H1 (cell line): ENCODE results near the gene NOS1AP. TPM values are rescaled to one million over a fixed set of nuclear protein-coding genes. Genes with fewer than 3 reads are reported as not detected.

ENCODE experiments used
- CTCF ChIA-PET: fragments of 300-600 bp; sonication (Branson Sonifier 250); formaldehyde crosslinking; loops from one replicate; lab custom pipeline; 2021; ENCODE audit not compliant: partially characterized antibody; lab: Charles Lee
- POLR2A ChIA-PET: fragments of 300-600 bp; sonication (Branson Sonifier 250); formaldehyde crosslinking; loops from one replicate; lab custom pipeline; 2021; ENCODE audit warnings: inconsistent platforms; ENCODE audit not compliant: partially characterized antibody; lab: Charles Lee
- DNase-seq, 2 experiments: peaks; one replicate each; pipeline versions ENCODE4 v3.0.0 to v3.0.0-alpha.2; 2010 to 2022; ENCODE audit warnings: low spot score in 2 of 2, low read depth in 1 of 2, mixed read lengths in 1 of 2
- FAIRE-seq: peaks from 2 replicates; lab custom pipeline; 2011; peaks lifted over from hg19 to GRCh38; lab: Jason Lieb, UNC
- H2AFZ ChIP-seq: 2 replicates; pipeline ENCODE4 v1.8.1; 2012; ENCODE audit warnings: low read length, inconsistent platforms
- H2AK5ac ChIP-seq: 2 replicates; pipeline ENCODE4 v1.6.1; 2013; ENCODE audit warnings: low read depth, low read length
- H2BK120ac ChIP-seq: replicated peaks from 2 replicates; pipeline ENCODE3; 2013; ENCODE audit warnings: low read depth, low read length, inconsistent platforms
- H2BK12ac ChIP-seq: 2 replicates; pipeline ENCODE4 v1.6.1; 2013; ENCODE audit warnings: low read depth, low read length
- H2BK15ac ChIP-seq: 2 replicates; pipeline ENCODE4 v1.6.1; 2013; ENCODE audit warnings: low read length
- H2BK20ac ChIP-seq: 2 replicates; pipeline ENCODE4 v1.6.1; 2013; ENCODE audit warnings: low read length
- H2BK5ac ChIP-seq: 2 replicates; pipeline ENCODE4 v1.6.1; 2013; ENCODE audit warnings: low read depth, low read length
- H3K14ac ChIP-seq: 2 replicates; pipeline ENCODE4 v1.6.1; 2013; ENCODE audit warnings: inconsistent platforms; ENCODE audit not compliant: insufficient read length
- H3K18ac ChIP-seq: 2 replicates; pipeline ENCODE4 v1.6.1; 2013; ENCODE audit warnings: low read length; ENCODE audit errors: extremely low read depth
- H3K23ac ChIP-seq: 2 replicates; pipeline ENCODE4 v1.6.1; 2013; ENCODE audit warnings: inconsistent platforms; ENCODE audit not compliant: insufficient read length
- H3K23me2 ChIP-seq: 2 replicates; pipeline ENCODE4 v1.6.1; 2013; ENCODE audit warnings: low read depth, low read length
- H3K27ac ChIP-seq: 2 replicates; pipeline ENCODE4 v1.6.1; 2011; ENCODE audit warnings: low read depth, low read length, inconsistent platforms
- H3K27me3 ChIP-seq, 4 experiments: replicated peaks in 1 of 4; 1 replicate in 1 of 4; 2 replicates in 3 of 4; pipeline versions ENCODE4 v1.6.1 to v1.8.1; 2011 to 2013; ENCODE audit warnings: low read length in 3 of 4, mild to moderate bottlenecking in 3 of 4, inconsistent platforms in 2 of 4, mixed read lengths in 2 of 4, moderate library complexity in 1 of 4; ENCODE audit not compliant: control insufficient read depth in 3 of 4, insufficient read depth in 3 of 4; ENCODE audit errors: extremely low read depth in 1 of 4
- H3K36me3 ChIP-seq, 4 experiments: 2 replicates each; pipeline versions ENCODE4 v1.6.1 to v1.8.1; 2011 to 2013; ENCODE audit warnings: mild to moderate bottlenecking in 4 of 4, low read length in 3 of 4, moderate library complexity in 2 of 4, control low read depth in 1 of 4, inconsistent platforms in 1 of 4; ENCODE audit not compliant: insufficient read depth in 4 of 4, control insufficient read depth in 2 of 4
- H3K4ac ChIP-seq: replicated peaks from 2 replicates; pipeline ENCODE3; 2013; ENCODE audit warnings: low read length, low read depth, mixed read lengths, inconsistent platforms; ENCODE audit not compliant: insufficient read length
- H3K4me1 ChIP-seq, 4 experiments: replicated peaks in 1 of 4; 1 replicate in 1 of 4; 2 replicates in 3 of 4; pipeline versions ENCODE4 v1.6.1 to v1.8.1; 2011 to 2013; ENCODE audit warnings: low read length in 3 of 4, inconsistent platforms in 2 of 4, mixed read lengths in 1 of 4; ENCODE audit not compliant: insufficient read depth in 4 of 4, control insufficient read depth in 3 of 4
- H3K4me2 ChIP-seq, 2 experiments: 2 replicates each; pipeline versions ENCODE4 v1.6.1 to v1.8.1; 2011 to 2013; ENCODE audit warnings: low read depth in 2 of 2, low read length in 2 of 2, control low read depth in 1 of 2, inconsistent platforms in 1 of 2, mild to moderate bottlenecking in 1 of 2; ENCODE audit not compliant: insufficient read depth in 1 of 2
- H3K4me3 ChIP-seq, 4 experiments: fragments of 200-600, 300-600 bp in 1 of 4; sonication (generic), shearing (Covaris generic), sonication (Bioruptor Twin) in 1 of 4; 2 replicates each; pipeline versions ENCODE4 v1.5.1 to v1.8.1; 2011 to 2016; ENCODE audit warnings: low read length in 4 of 4, low read depth in 3 of 4, control low read depth in 2 of 4, inconsistent platforms in 2 of 4, mild to moderate bottlenecking in 2 of 4, mixed read lengths in 1 of 4, moderate library complexity in 1 of 4; ENCODE audit not compliant: insufficient read depth in 2 of 4; ENCODE audit errors: extremely low read depth in 1 of 4
- H3K56ac ChIP-seq: replicated peaks from 2 replicates; pipeline ENCODE3; 2013; ENCODE audit warnings: low read depth, mild to moderate bottlenecking, mixed read lengths, low read length, inconsistent platforms; ENCODE audit not compliant: insufficient read length
- H3K79me1 ChIP-seq: 2 replicates; pipeline ENCODE4 v1.6.1; 2013; ENCODE audit warnings: low read depth, low read length, control low read depth
- H3K79me2 ChIP-seq, 2 experiments: 2 replicates each; pipeline versions ENCODE4 v1.6.1 to v1.8.1; 2012 to 2013; ENCODE audit warnings: low read length in 2 of 2, mild to moderate bottlenecking in 2 of 2, inconsistent platforms in 1 of 2; ENCODE audit not compliant: insufficient read depth in 2 of 2, control insufficient read depth in 1 of 2
- H3K9ac ChIP-seq, 4 experiments: replicated peaks in 1 of 4; 1 replicate in 1 of 4; 2 replicates in 3 of 4; pipeline versions ENCODE4 v1.6.1 to v1.8.1; 2011 to 2013; ENCODE audit warnings: low read depth in 3 of 4, low read length in 3 of 4, control low read depth in 2 of 4, mild to moderate bottlenecking in 2 of 4, moderate library complexity in 2 of 4, inconsistent platforms in 1 of 4; ENCODE audit errors: extremely low read depth in 1 of 4
- H3K9me3 ChIP-seq, 2 experiments: 2 replicates each; pipeline versions ENCODE4 v1.6.1 to v1.8.1; 2012 to 2013; ENCODE audit warnings: mild to moderate bottlenecking in 2 of 2, moderate library complexity in 2 of 2, control low read depth in 1 of 2, inconsistent platforms in 1 of 2, low read depth in 1 of 2, low read length in 1 of 2, mixed read lengths in 1 of 2; ENCODE audit not compliant: insufficient read depth in 2 of 2
- H4K20me1 ChIP-seq, 2 experiments: replicated peaks in 1 of 2; 2 replicates each; pipeline versions ENCODE3 to v1.8.1; 2011 to 2013; ENCODE audit warnings: inconsistent platforms in 2 of 2, low read length in 2 of 2, mild to moderate bottlenecking in 1 of 2; ENCODE audit not compliant: insufficient read depth in 2 of 2, control insufficient read depth in 1 of 2
- H4K5ac ChIP-seq: 2 replicates; pipeline ENCODE4 v1.6.1; 2013; ENCODE audit warnings: low read length, low read depth, mixed read lengths, inconsistent platforms; ENCODE audit not compliant: insufficient read length
- H4K8ac ChIP-seq: 2 replicates; pipeline ENCODE4 v1.8.0; 2013; ENCODE audit warnings: mild to moderate bottlenecking, moderate library complexity, low read length, inconsistent platforms; ENCODE audit not compliant: insufficient read depth; ENCODE audit errors: extremely low read depth
- H4K91ac ChIP-seq: replicated peaks from 2 replicates; pipeline ENCODE3; 2013; ENCODE audit warnings: low read length, mixed read lengths, inconsistent platforms; ENCODE audit not compliant: insufficient read length
- CHD1 ChIP-seq: IDR thresholded peaks from 2 replicates; pipeline ENCODE4 v1.6.1; 2012; ENCODE audit warnings: low read depth, low read length, improper control_type of control experiment
- CTBP2 ChIP-seq: IDR thresholded peaks from 2 replicates; pipeline ENCODE4 v1.7.0; 2011; ENCODE audit warnings: borderline replicate concordance, mild to moderate bottlenecking, moderate library complexity, mixed read lengths, low read length; ENCODE audit not compliant: insufficient read depth, insufficient read length
- E2F6 ChIP-seq: IDR thresholded peaks from 2 replicates; pipeline ENCODE4 v1.6.1; 2012; ENCODE audit warnings: inconsistent platforms
- EP300 ChIP-seq, 2 experiments: IDR thresholded peaks; 1 replicate in 1 of 2; 2 replicates in 1 of 2; pipeline ENCODE4 v1.6.1; 2011 to 2012; ENCODE audit warnings: low read depth in 2 of 2, low read length in 2 of 2, mild to moderate bottlenecking in 2 of 2, borderline replicate concordance in 1 of 2, inconsistent platforms in 1 of 2, moderate library complexity in 1 of 2
- GTF2F1 ChIP-seq: IDR thresholded peaks from 2 replicates; pipeline ENCODE4 v1.6.1; 2012; ENCODE audit warnings: low read depth, low read length, improper control_type of control experiment, borderline replicate concordance
- KDM4A ChIP-seq: IDR thresholded peaks from one replicate; pipeline ENCODE4 v1.7.1; 2012; ENCODE audit warnings: low read depth, mild to moderate bottlenecking, moderate library complexity, low read length, inconsistent platforms; ENCODE audit not compliant: severe bottlenecking
- MAX ChIP-seq: IDR thresholded peaks from 2 replicates; pipeline ENCODE4 v1.6.1; 2012; ENCODE audit warnings: inconsistent platforms
- NRF1 ChIP-seq: IDR thresholded peaks from 2 replicates; pipeline ENCODE4 v1.6.1; 2011; ENCODE audit warnings: mild to moderate bottlenecking, low read depth, low read length, improper control_type of control experiment
- PHF8 ChIP-seq: fragments of 200-600 bp; sonication (generic); conservative IDR thresholded peaks from 2 replicates; pipeline ENCODE4 v1.7.1; 2012; ENCODE audit warnings: low read depth, mild to moderate bottlenecking, inconsistent platforms, low read length, moderate library complexity
- SP4 ChIP-seq: IDR thresholded peaks from 2 replicates; pipeline ENCODE4 v1.6.1; 2012; ENCODE audit warnings: low read length, inconsistent platforms
- SUZ12 ChIP-seq: fragments of 200-600 bp; sonication (generic); IDR thresholded peaks from 2 replicates; pipeline ENCODE4 v1.6.1; 2012; ENCODE audit warnings: mild to moderate bottlenecking, inconsistent platforms, low read length, moderate library complexity, mixed read lengths
- TAF1 ChIP-seq: IDR thresholded peaks from 2 replicates; pipeline ENCODE4 v1.6.1; 2011; ENCODE audit warnings: mild to moderate bottlenecking, low read depth, low read length
- YY1 ChIP-seq: IDR thresholded peaks from 2 replicates; pipeline ENCODE4 v1.6.1; 2011; ENCODE audit warnings: low read depth, mild to moderate bottlenecking, low read length
- WGBS, 2 experiments: shearing (Covaris generic) in 1 of 2; methylation state at CpG; one replicate each; pipeline versions ENCODE4 v1.1.6 to v1.1.7; 2013 to 2015; ENCODE audit warnings: low lambda C conversion rate in 2 of 2, mixed read lengths in 2 of 2, inconsistent platforms in 1 of 2, low coverage in 1 of 2, missing lambda C conversion rate in 1 of 2; ENCODE audit not compliant: insufficient replicate concordance in 2 of 2, insufficient coverage in 1 of 2, insufficient read length in 1 of 2; ENCODE audit errors: extremely low coverage in 1 of 2, missing lambda C conversion rate in 1 of 2; 5-methylcytosine and 5-hydroxymethylcytosine counted together
- polyA plus RNA-seq, 7 experiments: library from polyadenylated mRNA; depleted of rRNA in 3 of 7; stranded (reverse) in 5 of 7; unstranded in 2 of 7; fragments of >200 nt in 5 of 7; fragments of 200-250 nt in 2 of 7; gene quantifications; 1 replicate in 5 of 7; 2 replicates in 1 of 7; 4 replicates in 1 of 7; pipeline versions ENCODE4 v1.2.1 to v1.2.3, GENCODE V29; 2011 to 2013; ENCODE audit warnings: missing spikeins in 2 of 7, mixed read lengths in 2 of 7
- total RNA-seq: library from RNA; stranded (reverse); fragmentation: NEBNext Ultra II Directional; extraction: Animal tissue kit (Norgen Biotek cat#: 25700); gene quantifications from 2 replicates; pipeline ENCODE4 v1.2.1, GENCODE V29; 2021

The NOS1AP gene
- total and polyA plus RNA-seq, 2 of the 8 experiments (the other 6 are each of a cell fraction or from before 2014, with no cell fraction given) = 2.4 to 12.1 TPM

GRCh38 chr1:162370161-162370560, 300.7 kb downstream of the NOS1AP start:
- Histone ChIP-seq H3K23me2 (no peaks in the 10 kb centered on the region), H3K27ac (no peak overlapping the region), H4K20me1 (peaks cover 0 to 2% of the 10 kb centered on the region in 2 experiments), H2BK5ac (no peak overlapping the region), H3K4ac (no peak overlapping the region), H4K5ac (no peak overlapping the region), H3K9me3 (no peaks in the 10 kb centered on the region), H3K36me3 (peaks cover 0 to 6% (median 1%) of the 10 kb centered on the region in 4 experiments; a peak in 1 of 8 replicates), H3K27me3 (no peaks in the 10 kb centered on the region), H3K79me1 (no peaks in the 10 kb centered on the region), H3K79me2 (no peaks in the 10 kb centered on the region), H2AFZ (no peak overlapping the region), H3K18ac (no peak overlapping the region), H3K4me1 (no peaks in the 10 kb centered on the region), H2BK15ac (no peak overlapping the region), H2AK5ac (no peak overlapping the region), H3K56ac (no peak overlapping the region), H3K23ac (no peak overlapping the region), H2BK120ac (no peak overlapping the region), H2BK12ac (no peak overlapping the region), H3K4me2 (no peak overlapping the region), H3K14ac (no peak overlapping the region), H2BK20ac (no peak overlapping the region), H4K8ac (no peak overlapping the region), H4K91ac (no peak overlapping the region), H3K9ac (no peak overlapping the region), H3K4me3 (no peak overlapping the region)
- 86% methylated on average over 1 of the region's 1 CpG; no CpG with 5 or more reads in 1 of the 2 experiments for WGBS, 2 experiments
- FAIRE-seq (no peak), DNase-seq (no peak)
- ChIA-PET CTCF (interaction anchor here (1.0 to 2.1 kb wide), 3 partner anchors 13 to 106 kb away, joined by 3 to 6 read pairs (median 3); no protein-coding TSS in a partner anchor), POLR2A (no interaction called here)
- TF ChIP-seq MAX = no peak
- no peak for TF ChIP-seq YY1
- no peak for TF ChIP-seq NRF1
- TF ChIP-seq CHD1 = no peak
- TF ChIP-seq KDM4A = no peak
- no peak for TF ChIP-seq EP300 (IDR thresholded peaks at IDR 0.05; ENCODE audit: borderline replicate concordance in 1 of 2, low read depth in 2 of 2, low read length in 2 of 2)
- no peak for TF ChIP-seq SP4
- no peak for TF ChIP-seq TAF1
- TF ChIP-seq SUZ12 = no peak
- no peak for TF ChIP-seq PHF8
- TF ChIP-seq CTBP2 = no peak
- no peak for TF ChIP-seq E2F6
- TF ChIP-seq GTF2F1 = no peak
